Fibroblast of mammary gland (primary cell): Measurements from ENCODE around the gene EIF4EBP2.

ENCODE experiments used
- DNase-seq: peaks from one replicate; pipeline ENCODE4 v3.0.0-alpha.2; 2010; ENCODE audit warnings: low read depth
- H3K4me3 ChIP-seq: 2 replicates; pipeline ENCODE4 v1.5.1; 2011; ENCODE audit warnings: low read depth, mild to moderate bottlenecking, low read length, moderate library complexity; ENCODE audit not compliant: control insufficient read depth
- CTCF ChIP-seq: conservative IDR thresholded peaks from 2 replicates; pipeline ENCODE4 v1.5.1; 2011; ENCODE audit warnings: low read depth, low read length, inconsistent platforms; ENCODE audit not compliant: control insufficient read depth, insufficient read depth

The EIF4EBP2 gene

GRCh38 chr10:70404036-70404786, at the start of gene EIF4EBP2:
Gene EIF4EBP2, plus strand, starts transcription at chr10:70404145. Its CDS starts 257 bp downstream, at chr10:70404402.
- peak within 1 kb of the TSS; percentile 74 for H3K4me3 ChIP-seq
- TF ChIP-seq CTCF = no peak
- peak; percentile 93 for DNase-seq

- no peak overlapping the region for H3K4me3 ChIP-seq
- DNase-seq = no peak
- TF ChIP-seq CTCF = no peak
These were observed 49.4 kb upstream of the EIF4EBP2 start for GRCh38 chr10:70354556-70354955.

- no peak for TF ChIP-seq CTCF
- no peak for DNase-seq
- H3K4me3 ChIP-seq = no peak overlapping the region
These were observed 48.6 kb upstream of the EIF4EBP2 start for GRCh38 chr10:70355051-70356021.

- DNase-seq = peak; percentile 70
- no peak overlapping the region for H3K4me3 ChIP-seq
- TF ChIP-seq CTCF = no peak
These were observed 46.4 kb upstream of the EIF4EBP2 start for GRCh38 chr10:70357565-70357964.

- TF ChIP-seq CTCF = no peak
- DNase-seq = no peak
- no peak overlapping the region for H3K4me3 ChIP-seq
These were observed 45.5 kb upstream of the EIF4EBP2 start for GRCh38 chr10:70358446-70358845.

GRCh38 chr10:70359017-70359550, 44.9 kb upstream of the EIF4EBP2 start:
- no peak overlapping the region for H3K4me3 ChIP-seq
- no peak for DNase-seq
- no peak for TF ChIP-seq CTCF
